ENCODE measurements around the gene MPHOSPH10.

- TF ChIP-seq CTCF (IDR thresholded peaks at IDR 0.05) (no peak), POLR2A (IDR thresholded peaks at IDR 0.05) (no peak)
Measured at GRCh38 chr2:71173096-71173495, 42.7 kb downstream of the MPHOSPH10 start.

Data from uterus (tissue), 2 donors.